HEK293 (cell line): Measurements from ENCODE around the gene PMP22.

Experiments
- TRIM28 ChIP-seq: IDR thresholded peaks from 2 replicates; pipeline ENCODE4 v1.6.1; 2011; ENCODE audit warnings: low read length, control low read depth, borderline replicate concordance
- ZNF146 ChIP-seq: fragments of 450-650 bp; formaldehyde crosslinking; IDR thresholded peaks from 2 replicates; pipeline ENCODE4 v1.5.1; 2016; ENCODE audit warnings: missing biosample characterization, missing genetic modification characterization
- ZNF26 ChIP-seq: fragments of 450-650 bp; formaldehyde crosslinking; IDR thresholded peaks from 2 replicates; pipeline ENCODE4 v1.5.1; 2016; ENCODE audit warnings: missing biosample characterization, missing genetic modification characterization

- TF ChIP-seq TRIM28 (no peak), ZNF26 (tag by site-specific recombination) (no peak), ZNF146 (no peak)
Observed at GRCh38 chr17:15231851-15232516, 33.1 kb downstream of the PMP22 start.
